ENCODE measurements around the gene TGM1. TPM values are rescaled to one million over a fixed set of nuclear protein-coding genes. Genes with fewer than 3 reads are reported as not detected.
A peak's percentile ranks its signal among the peaks of the same experiment; 100 is the strongest.

The TGM1 gene
- polyA plus RNA-seq, 2 donors, result 609 to 890 TPM

- Histone ChIP-seq H3K36me3 (ENCODE audit: control insufficient read depth in 2 of 2, insufficient read depth in 2 of 2, low read length in 1 of 2) (peaks cover 13 to 49% of the 10 kb centered on the region in 2 donors), H3K9me3 (ENCODE audit: control insufficient read depth in 2 of 2, insufficient read depth in 1 of 2, low read depth in 1 of 2, low read length in 1 of 2) (no peaks in the 10 kb centered on the region), H3K4me3 (ENCODE audit: low read depth in 1 of 2, low read length in 2 of 2) (peak overlapping the region; percentile 53 to 62), H3K27me3 (ENCODE audit: control insufficient read depth in 1 of 2, insufficient read depth in 2 of 2, low read length in 2 of 2) (no peaks in the 10 kb centered on the region), H3K27ac (ENCODE audit: low read depth in 2 of 2, low read length in 1 of 2) (peak overlapping the region; percentile 94 to 95), H3K4me1 (ENCODE audit: control insufficient read depth in 2 of 2, insufficient read depth in 2 of 2, low read length in 1 of 2) (peaks cover 6 to 29% of the 10 kb centered on the region in 2 donors)
- WGBS, 2 donors, result 44 to 60% methylated on average over 6 of the region's 6 CpGs
Observed at GRCh38 chr14:24263848-24264247, 871 bp upstream of the TGM1 start.

DNA sequence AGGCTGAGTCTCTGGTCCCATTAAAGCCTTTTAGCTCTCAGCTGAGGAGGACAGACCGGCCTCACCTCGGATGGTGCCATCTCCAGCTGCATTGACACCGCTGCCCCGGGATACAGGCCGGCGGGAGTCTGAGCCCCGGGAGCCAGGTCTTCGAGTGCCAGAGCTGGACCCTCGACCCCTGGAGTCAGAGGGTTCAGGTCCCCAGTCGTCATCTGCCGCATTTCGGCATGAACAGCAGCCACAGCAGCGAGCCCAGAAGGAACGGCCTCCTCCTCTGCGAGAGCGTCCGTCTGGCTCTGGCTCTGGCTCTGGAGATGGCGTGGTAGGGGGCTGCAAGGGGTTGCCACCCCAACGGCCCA is 1.0 kb downstream of the TGM1 start:
- H3K27ac ChIP-seq (ENCODE audit: low read depth in 2 of 2, low read length in 1 of 2), result peak overlapping the region; percentile 94 to 95
- peak overlapping the region; percentile 53 to 62 for H3K4me3 ChIP-seq (ENCODE audit: low read depth in 1 of 2, low read length in 2 of 2)
- WGBS, 2 donors, result 87 to 93% methylated on average over 19 of the region's 19 CpGs
- H3K9me3 ChIP-seq (ENCODE audit: control insufficient read depth in 2 of 2, insufficient read depth in 1 of 2, low read depth in 1 of 2, low read length in 1 of 2), result no peaks in the 10 kb centered on the region
- H3K27me3 ChIP-seq (ENCODE audit: control insufficient read depth in 1 of 2, insufficient read depth in 2 of 2, low read length in 2 of 2), result no peaks in the 10 kb centered on the region
- peaks cover 2 to 34% of the 10 kb centered on the region in 2 donors for H3K4me1 ChIP-seq (ENCODE audit: control insufficient read depth in 2 of 2, insufficient read depth in 2 of 2, low read length in 1 of 2)
- peaks cover 8 to 43% of the 10 kb centered on the region in 2 donors for H3K36me3 ChIP-seq (ENCODE audit: control insufficient read depth in 2 of 2, insufficient read depth in 2 of 2, low read length in 1 of 2)

GRCh38 chr14:24261256-24261968 is 1.6 kb downstream of the TGM1 start:
- H3K27ac ChIP-seq (ENCODE audit: low read depth in 2 of 2, low read length in 1 of 2), result peak overlapping the region; percentile 94 to 95
- H3K4me1 ChIP-seq (ENCODE audit: control insufficient read depth in 2 of 2, insufficient read depth in 2 of 2, low read length in 1 of 2), result peaks cover 2 to 34% of the 10 kb centered on the region in 2 donors
- H3K4me3 ChIP-seq (ENCODE audit: low read depth in 1 of 2, low read length in 2 of 2), result peak overlapping the region; percentile 53 to 62
- WGBS, 2 donors, result 86 to 90% methylated on average over 20 of the region's 20 CpGs
- H3K9me3 ChIP-seq (ENCODE audit: control insufficient read depth in 2 of 2, insufficient read depth in 1 of 2, low read depth in 1 of 2, low read length in 1 of 2), result no peaks in the 10 kb centered on the region
- peaks cover 4 to 41% of the 10 kb centered on the region in 2 donors for H3K36me3 ChIP-seq (ENCODE audit: control insufficient read depth in 2 of 2, insufficient read depth in 2 of 2, low read length in 1 of 2)
- H3K27me3 ChIP-seq (ENCODE audit: control insufficient read depth in 1 of 2, insufficient read depth in 2 of 2, low read length in 2 of 2), result no peaks in the 10 kb centered on the region

GRCh38 chr14:24260780-24261157 is 2.2 kb downstream of the TGM1 start:
- H3K4me3 ChIP-seq (ENCODE audit: low read depth in 1 of 2, low read length in 2 of 2), result peak overlapping the region; percentile 53 to 62

DNA sequence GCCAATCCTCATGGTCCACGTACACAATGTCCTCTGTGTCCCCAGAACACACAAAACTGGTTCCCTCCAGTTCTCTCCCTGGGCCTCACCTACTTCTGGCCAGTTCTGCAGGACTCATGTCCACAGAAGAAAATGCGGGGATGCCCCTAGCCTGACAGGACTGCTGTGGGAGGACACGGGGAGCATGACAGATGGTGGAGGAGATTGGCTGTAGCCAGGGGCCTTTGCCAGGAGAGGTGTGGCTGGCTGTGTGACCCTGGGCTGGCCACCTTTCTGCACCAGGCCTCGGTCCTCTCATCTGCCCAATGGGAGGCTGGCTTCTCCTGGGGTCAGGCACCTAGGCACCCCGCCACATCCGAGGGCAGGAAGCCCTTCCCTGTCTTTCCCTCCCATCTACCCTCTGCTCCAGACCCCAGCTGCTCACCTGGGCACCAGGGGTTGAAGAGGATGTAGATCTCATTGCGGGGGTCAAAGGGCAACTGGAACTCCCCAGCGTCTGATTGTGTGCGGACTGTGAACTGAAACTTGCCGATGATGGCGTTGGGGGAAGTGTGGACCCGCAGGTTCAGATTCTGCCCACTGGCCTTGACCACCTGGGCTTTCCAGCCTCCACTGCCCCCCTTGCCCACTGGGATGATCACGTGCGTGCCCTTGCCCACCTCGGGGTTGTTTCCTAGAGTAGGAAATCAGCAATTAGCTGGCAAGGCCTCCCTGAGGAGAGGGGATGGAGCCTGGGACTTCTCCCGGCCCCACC is 2.8 kb downstream of the TGM1 start:
- H3K4me3 ChIP-seq (ENCODE audit: low read depth in 1 of 2, low read length in 2 of 2), result peak overlapping the region; percentile 53 to 62
- H3K27ac ChIP-seq (ENCODE audit: low read depth in 2 of 2, low read length in 1 of 2), result peak overlapping the region; percentile 94 to 95
- peaks cover 2 to 26% of the 10 kb centered on the region in 2 donors for H3K4me1 ChIP-seq (ENCODE audit: control insufficient read depth in 2 of 2, insufficient read depth in 2 of 2, low read length in 1 of 2)
- H3K27me3 ChIP-seq (ENCODE audit: control insufficient read depth in 1 of 2, insufficient read depth in 2 of 2, low read length in 2 of 2), result no peaks in the 10 kb centered on the region
- no peaks in the 10 kb centered on the region for H3K9me3 ChIP-seq (ENCODE audit: control insufficient read depth in 2 of 2, insufficient read depth in 1 of 2, low read depth in 1 of 2, low read length in 1 of 2)
- WGBS, 2 donors, result 77 to 82% methylated on average over 16 of the region's 16 CpGs
- peaks cover 0 to 43% of the 10 kb centered on the region in 2 donors for H3K36me3 ChIP-seq (ENCODE audit: control insufficient read depth in 2 of 2, insufficient read depth in 2 of 2, low read length in 1 of 2)

More at GRCh38 chr14:24260780-24261157, 2.2 kb downstream of the TGM1 start:
- 57 to 73% methylated on average over 4 of the region's 4 CpGs for WGBS, 2 donors
- no peaks in the 10 kb centered on the region for H3K9me3 ChIP-seq (ENCODE audit: control insufficient read depth in 2 of 2, insufficient read depth in 1 of 2, low read depth in 1 of 2, low read length in 1 of 2)
- peaks cover 2 to 30% of the 10 kb centered on the region in 2 donors for H3K4me1 ChIP-seq (ENCODE audit: control insufficient read depth in 2 of 2, insufficient read depth in 2 of 2, low read length in 1 of 2)
- H3K27ac ChIP-seq (ENCODE audit: low read depth in 2 of 2, low read length in 1 of 2), result peak overlapping the region; percentile 94 to 95
- peaks cover 0 to 42% of the 10 kb centered on the region in 2 donors for H3K36me3 ChIP-seq (ENCODE audit: control insufficient read depth in 2 of 2, insufficient read depth in 2 of 2, low read length in 1 of 2)
- H3K27me3 ChIP-seq (ENCODE audit: control insufficient read depth in 1 of 2, insufficient read depth in 2 of 2, low read length in 2 of 2), result no peaks in the 10 kb centered on the region

GRCh38 chr14:24259282-24260025 is 3.5 kb downstream of the TGM1 start:
- H3K9me3 ChIP-seq (ENCODE audit: control insufficient read depth in 2 of 2, insufficient read depth in 1 of 2, low read depth in 1 of 2, low read length in 1 of 2), result no peaks in the 10 kb centered on the region
- peaks cover 2 to 24% of the 10 kb centered on the region in 2 donors for H3K4me1 ChIP-seq (ENCODE audit: control insufficient read depth in 2 of 2, insufficient read depth in 2 of 2, low read length in 1 of 2)
- WGBS, 2 donors, result 65 to 70% methylated on average over 15 to 16 of the region's 16 CpGs
- H3K4me3 ChIP-seq (ENCODE audit: low read depth in 1 of 2, low read length in 2 of 2), result peak overlapping the region; percentile 53 to 62
- peak overlapping the region; percentile 94 to 95 for H3K27ac ChIP-seq (ENCODE audit: low read depth in 2 of 2, low read length in 1 of 2)
- H3K27me3 ChIP-seq (ENCODE audit: control insufficient read depth in 1 of 2, insufficient read depth in 2 of 2, low read length in 2 of 2), result no peaks in the 10 kb centered on the region
- peaks cover 3 to 51% of the 10 kb centered on the region in 2 donors for H3K36me3 ChIP-seq (ENCODE audit: control insufficient read depth in 2 of 2, insufficient read depth in 2 of 2, low read length in 1 of 2)

GRCh38 chr14:24258548-24259265 is 4.3 kb downstream of the TGM1 start:
- H3K4me3 ChIP-seq (ENCODE audit: low read depth in 1 of 2, low read length in 2 of 2), result peak overlapping the region; percentile 53 to 62
- no peaks in the 10 kb centered on the region for H3K27me3 ChIP-seq (ENCODE audit: control insufficient read depth in 1 of 2, insufficient read depth in 2 of 2, low read length in 2 of 2)
- no peaks in the 10 kb centered on the region for H3K9me3 ChIP-seq (ENCODE audit: control insufficient read depth in 2 of 2, insufficient read depth in 1 of 2, low read depth in 1 of 2, low read length in 1 of 2)
- peaks cover 3 to 56% of the 10 kb centered on the region in 2 donors for H3K36me3 ChIP-seq (ENCODE audit: control insufficient read depth in 2 of 2, insufficient read depth in 2 of 2, low read length in 1 of 2)
- peak overlapping the region; percentile 72 to 94 for H3K27ac ChIP-seq (ENCODE audit: low read depth in 2 of 2, low read length in 1 of 2)
- H3K4me1 ChIP-seq (ENCODE audit: control insufficient read depth in 2 of 2, insufficient read depth in 2 of 2, low read length in 1 of 2), result peaks cover 2 to 24% of the 10 kb centered on the region in 2 donors
- 78 to 79% methylated on average over 18 of the region's 18 CpGs for WGBS, 2 donors

- 87% methylated on average over 9 of the region's 9 CpGs for WGBS, 2 donors
- Histone ChIP-seq H3K4me1 (ENCODE audit: control insufficient read depth in 2 of 2, insufficient read depth in 2 of 2, low read length in 1 of 2) (peaks cover 2 to 20% of the 10 kb centered on the region in 2 donors), H3K27ac (ENCODE audit: low read depth in 2 of 2, low read length in 1 of 2) (peak overlapping the region in 1 of 2 donors; percentile 94), H3K4me3 (ENCODE audit: low read depth in 1 of 2, low read length in 2 of 2) (peak overlapping the region; percentile 53 to 62), H3K36me3 (ENCODE audit: control insufficient read depth in 2 of 2, insufficient read depth in 2 of 2, low read length in 1 of 2) (peaks cover 3 to 57% of the 10 kb centered on the region in 2 donors), H3K9me3 (ENCODE audit: control insufficient read depth in 2 of 2, insufficient read depth in 1 of 2, low read depth in 1 of 2, low read length in 1 of 2) (no peaks in the 10 kb centered on the region), H3K27me3 (ENCODE audit: control insufficient read depth in 1 of 2, insufficient read depth in 2 of 2, low read length in 2 of 2) (no peaks in the 10 kb centered on the region)
Observed at GRCh38 chr14:24258119-24258518, 4.9 kb downstream of the TGM1 start.

GRCh38 chr14:24256960-24257359 is 6.0 kb downstream of the TGM1 start:
- H3K36me3 ChIP-seq (ENCODE audit: control insufficient read depth in 2 of 2, insufficient read depth in 2 of 2, low read length in 1 of 2), result peaks cover 3 to 66% of the 10 kb centered on the region in 2 donors
- H3K4me1 ChIP-seq (ENCODE audit: control insufficient read depth in 2 of 2, insufficient read depth in 2 of 2, low read length in 1 of 2), result peaks cover 2 to 22% of the 10 kb centered on the region in 2 donors
- H3K9me3 ChIP-seq (ENCODE audit: control insufficient read depth in 2 of 2, insufficient read depth in 1 of 2, low read depth in 1 of 2, low read length in 1 of 2), result no peaks in the 10 kb centered on the region
- peak overlapping the region in 1 of 2 donors; percentile 2 for H3K4me3 ChIP-seq (ENCODE audit: low read depth in 1 of 2, low read length in 2 of 2)
- H3K27ac ChIP-seq (ENCODE audit: low read depth in 2 of 2, low read length in 1 of 2), result peak overlapping the region in 1 of 2 donors; percentile 34
- 81 to 85% methylated on average over 4 of the region's 4 CpGs for WGBS, 2 donors
- H3K27me3 ChIP-seq (ENCODE audit: control insufficient read depth in 1 of 2, insufficient read depth in 2 of 2, low read length in 2 of 2), result no peaks in the 10 kb centered on the region
